ENCODE results near the gene SLC15A1. TPM values are rescaled to one million over a fixed set of nuclear protein-coding genes. Genes with fewer than 3 reads are reported as not detected.

The SLC15A1 gene
- total RNA-seq, 1 experiment from 2014 or later: 1.9 TPM

GRCh38 chr13:98791611-98792010 lies 39.1 kb upstream of the SLC15A1 start:
- H2AFZ ChIP-seq (ENCODE audit: low read length): no peak overlapping the region
- no peak overlapping the region for H3K14ac ChIP-seq (ENCODE audit: insufficient read depth, low read length)

More at GRCh38 chr13:98791611-98792010, 39.1 kb upstream of the SLC15A1 start:
- Histone ChIP-seq H3K23ac (ENCODE audit: insufficient read length, low read depth, low read length) (no peak overlapping the region), H2BK12ac (ENCODE audit: insufficient read length, low read depth, low read length) (no peak overlapping the region), H3K9ac (ENCODE audit: extremely low read depth, insufficient read length, low read length) (no peak overlapping the region), H3K27ac (ENCODE audit: insufficient read length, low read depth, low read length) (no peak overlapping the region), H4K5ac (ENCODE audit: insufficient read length, low read depth, low read length) (no peak overlapping the region), H3K4ac (ENCODE audit: low read depth, low read length) (no peak overlapping the region), H2BK15ac (ENCODE audit: low read depth, low read length) (no peak overlapping the region), H3K4me2 (ENCODE audit: insufficient read depth, insufficient read length, low read length) (no peak overlapping the region), H3K18ac (ENCODE audit: insufficient read length, low read depth, low read length) (no peak overlapping the region), H3K79me1 (ENCODE audit: insufficient read depth, low read depth, low read length, poor library complexity, severe bottlenecking) (no peaks in the 10 kb centered on the region), H3T11ph (ENCODE audit: low read length) (no peak overlapping the region), H2BK20ac (ENCODE audit: low read depth, low read length, poor library complexity, severe bottlenecking) (no peak overlapping the region), H3K56ac (ENCODE audit: insufficient read length, low read depth, low read length) (no peak overlapping the region), H3K9me3 (ENCODE audit: control insufficient read depth, low read depth, low read length) (no peaks in the 10 kb centered on the region), H2BK120ac (ENCODE audit: low read depth, low read length, poor library complexity, severe bottlenecking) (no peak overlapping the region), H2AK5ac (ENCODE audit: insufficient read length, low read length) (no peak overlapping the region), H4K8ac (replicated peaks; ENCODE audit: insufficient read length, low read depth, low read length) (no peak overlapping the region), H4K20me1 (ENCODE audit: control insufficient read depth, insufficient read depth, insufficient read length) (peaks cover 3% of the 10 kb centered on the region), H3K27me3 (ENCODE audit: insufficient read depth, low read length) (no peaks in the 10 kb centered on the region), H4K91ac (ENCODE audit: insufficient read length, low read depth, low read length) (no peak overlapping the region), H3K23me2 (ENCODE audit: insufficient read length, low read depth, low read length, poor library complexity, severe bottlenecking) (no peaks in the 10 kb centered on the region), H3K4me1 (ENCODE audit: insufficient read depth, low read length) (no peaks in the 10 kb centered on the region), H2BK5ac (ENCODE audit: insufficient read length, low read length) (no peak overlapping the region), H3K79me2 (ENCODE audit: insufficient read depth, low read length) (no peaks in the 10 kb centered on the region)
- Mint-ChIP-seq H3K27ac (no peak overlapping the region), H3K4me3 (no peak overlapping the region), H3K27me3 (ENCODE audit: low read depth) (no peaks in the 10 kb centered on the region; the same call in 1 of the 2 replicates), H3K9me3 (no peaks in the 10 kb centered on the region), H3K36me3 (ENCODE audit: insufficient read depth in 1 of 3, low read depth in 3 of 3) (peaks cover 0 to 5% (median 5%) of the 10 kb centered on the region in 3 experiments; a peak in 3 of 7 replicates), H3K4me1 (peaks cover 4 to 8% of the 10 kb centered on the region in 2 experiments; a peak in 1 of 4 replicates)
- no CpG with 5 or more reads among the region's 7 CpGs for WGBS (ENCODE audit: extremely low coverage, insufficient read length, low lambda C conversion rate)
- DNase-seq: no peak
- TF ChIP-seq, protein P1, sequence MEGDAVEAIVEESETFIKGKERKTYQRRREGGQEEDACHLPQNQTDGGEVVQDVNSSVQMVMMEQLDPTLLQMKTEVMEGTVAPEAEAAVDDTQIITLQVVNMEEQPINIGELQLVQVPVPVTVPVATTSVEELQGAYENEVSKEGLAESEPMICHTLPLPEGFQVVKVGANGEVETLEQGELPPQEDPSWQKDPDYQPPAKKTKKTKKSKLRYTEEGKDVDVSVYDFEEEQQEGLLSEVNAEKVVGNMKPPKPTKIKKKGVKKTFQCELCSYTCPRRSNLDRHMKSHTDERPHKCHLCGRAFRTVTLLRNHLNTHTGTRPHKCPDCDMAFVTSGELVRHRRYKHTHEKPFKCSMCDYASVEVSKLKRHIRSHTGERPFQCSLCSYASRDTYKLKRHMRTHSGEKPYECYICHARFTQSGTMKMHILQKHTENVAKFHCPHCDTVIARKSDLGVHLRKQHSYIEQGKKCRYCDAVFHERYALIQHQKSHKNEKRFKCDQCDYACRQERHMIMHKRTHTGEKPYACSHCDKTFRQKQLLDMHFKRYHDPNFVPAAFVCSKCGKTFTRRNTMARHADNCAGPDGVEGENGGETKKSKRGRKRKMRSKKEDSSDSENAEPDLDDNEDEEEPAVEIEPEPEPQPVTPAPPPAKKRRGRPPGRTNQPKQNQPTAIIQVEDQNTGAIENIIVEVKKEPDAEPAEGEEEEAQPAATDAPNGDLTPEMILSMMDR (conservative IDR thresholded peaks at IDR 0.05): no peak

All from H9 (cell line).